Ascending aorta (tissue), 2 donors: ENCODE measurements around the gene DYSF. TPM values are rescaled to one million over a fixed set of nuclear protein-coding genes. Genes with fewer than 3 reads are reported as not detected.

Experiments
- DNase-seq, 2 donors: peaks; one replicate each; pipeline ENCODE4 v3.0.0-alpha.2; 2019; ENCODE audit warnings: low spot score in 2 of 2
- H3K27ac ChIP-seq, 2 donors: fragments of 200-600 bp; sonication (generic); one replicate each; pipeline ENCODE4 v1.5.1; 2016 to 2017; ENCODE audit warnings: mild to moderate bottlenecking in 1 of 2
- H3K27me3 ChIP-seq: fragments of 200-600 bp; sonication (generic); one replicate; pipeline ENCODE4 v1.5.1; 2017
- H3K36me3 ChIP-seq, 2 donors: fragments of 200-600 bp; sonication (generic); one replicate each; pipeline ENCODE4 v1.5.1; 2016
- H3K4me1 ChIP-seq, 2 donors: fragments of 200-600 bp; sonication (generic); one replicate each; pipeline ENCODE4 v1.5.1; 2016 to 2017; ENCODE audit warnings: mild to moderate bottlenecking in 1 of 2
- H3K4me3 ChIP-seq, 2 donors: fragments of 200-600 bp; sonication (generic); one replicate each; pipeline ENCODE4 v1.5.1; 2016 to 2017; ENCODE audit warnings: mild to moderate bottlenecking in 1 of 2
- H3K9me3 ChIP-seq, 2 donors: fragments of 200-600 bp; sonication (generic); one replicate each; pipeline ENCODE4 v1.5.1; 2016
- intact Hi-C: fragments of 100-400 bp; cut with DNase I; formaldehyde crosslinking; loops from one replicate; pipeline ENCODE4 v1.15.1; 2023
- total RNA-seq: library from RNA; depleted of rRNA; stranded (reverse); fragments of >200 nt; gene quantifications from one replicate; pipeline ENCODE4 v1.1.0, GENCODE V29; 2016
- TF ChIP-seq, protein P1 (sequence below), 3 experiments: fragments of 200-600 bp in 2 of 3; fragments of 450-650 bp in 1 of 3; sonication (generic) in 2 of 3; IDR thresholded peaks; one replicate each; pipeline ENCODE4 v1.5.1; 2016 to 2019; ENCODE audit warnings: antibody characterized with exemption in 3 of 3, mild to moderate bottlenecking in 1 of 3, moderate library complexity in 1 of 3

DYSF gene
- total RNA-seq, 1 donor from 2014 or later, result 58.3 TPM

- Histone ChIP-seq H3K36me3 (no peaks in the 10 kb centered on the region), H3K9me3 (no peaks in the 10 kb centered on the region), H3K27ac (peak overlapping the region; percentile 86 to 89), H3K4me3 (no peak overlapping the region), H3K4me1 (peaks cover 0 to 22% of the 10 kb centered on the region in 2 donors), H3K27me3 (no peaks in the 10 kb centered on the region)
- intact Hi-C loops, result loop anchor here (5.0 kb wide), 2 partner anchors 98 to 263 kb away; no protein-coding TSS in a partner anchor
- TF ChIP-seq, protein P1, sequence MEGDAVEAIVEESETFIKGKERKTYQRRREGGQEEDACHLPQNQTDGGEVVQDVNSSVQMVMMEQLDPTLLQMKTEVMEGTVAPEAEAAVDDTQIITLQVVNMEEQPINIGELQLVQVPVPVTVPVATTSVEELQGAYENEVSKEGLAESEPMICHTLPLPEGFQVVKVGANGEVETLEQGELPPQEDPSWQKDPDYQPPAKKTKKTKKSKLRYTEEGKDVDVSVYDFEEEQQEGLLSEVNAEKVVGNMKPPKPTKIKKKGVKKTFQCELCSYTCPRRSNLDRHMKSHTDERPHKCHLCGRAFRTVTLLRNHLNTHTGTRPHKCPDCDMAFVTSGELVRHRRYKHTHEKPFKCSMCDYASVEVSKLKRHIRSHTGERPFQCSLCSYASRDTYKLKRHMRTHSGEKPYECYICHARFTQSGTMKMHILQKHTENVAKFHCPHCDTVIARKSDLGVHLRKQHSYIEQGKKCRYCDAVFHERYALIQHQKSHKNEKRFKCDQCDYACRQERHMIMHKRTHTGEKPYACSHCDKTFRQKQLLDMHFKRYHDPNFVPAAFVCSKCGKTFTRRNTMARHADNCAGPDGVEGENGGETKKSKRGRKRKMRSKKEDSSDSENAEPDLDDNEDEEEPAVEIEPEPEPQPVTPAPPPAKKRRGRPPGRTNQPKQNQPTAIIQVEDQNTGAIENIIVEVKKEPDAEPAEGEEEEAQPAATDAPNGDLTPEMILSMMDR (IDR thresholded peaks at IDR 0.05), result no peak
- DNase-seq, result peak in 1 of 2 donors; percentile 61
Observed at GRCh38 chr2:71619230-71619741, 165.9 kb downstream of the DYSF start.

DNA sequence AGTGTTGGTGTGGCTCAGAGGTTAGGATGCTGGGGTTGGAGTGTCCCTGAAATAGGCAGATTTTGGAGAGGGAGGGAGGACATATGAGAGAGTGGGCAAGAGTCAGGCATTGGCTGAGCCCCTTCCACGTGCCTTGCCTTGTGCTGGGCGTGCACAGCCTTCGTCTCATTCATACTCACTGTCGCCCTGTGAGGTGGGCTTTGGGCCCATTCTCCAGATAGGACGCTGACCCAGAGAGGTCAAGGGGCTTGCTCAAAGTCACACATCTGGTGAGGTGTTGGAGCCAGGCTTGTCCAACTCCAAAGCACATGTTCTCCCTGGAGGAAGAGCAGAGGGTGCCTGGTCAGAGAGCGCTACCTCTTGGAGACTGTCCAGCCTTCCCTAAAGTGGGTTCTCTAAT is 166.8 kb downstream of the DYSF start:
- TF ChIP-seq, protein P1 (IDR thresholded peaks at IDR 0.05), result no peak
- Histone ChIP-seq H3K4me1 (peaks cover 0 to 14% of the 10 kb centered on the region in 2 donors), H3K4me3 (no peak overlapping the region), H3K9me3 (no peaks in the 10 kb centered on the region), H3K27me3 (no peaks in the 10 kb centered on the region), H3K36me3 (no peaks in the 10 kb centered on the region), H3K27ac (no peak overlapping the region)
- intact Hi-C loops, result no loop called here
- DNase-seq, result peak in 1 of 2 donors; percentile 56

DNA sequence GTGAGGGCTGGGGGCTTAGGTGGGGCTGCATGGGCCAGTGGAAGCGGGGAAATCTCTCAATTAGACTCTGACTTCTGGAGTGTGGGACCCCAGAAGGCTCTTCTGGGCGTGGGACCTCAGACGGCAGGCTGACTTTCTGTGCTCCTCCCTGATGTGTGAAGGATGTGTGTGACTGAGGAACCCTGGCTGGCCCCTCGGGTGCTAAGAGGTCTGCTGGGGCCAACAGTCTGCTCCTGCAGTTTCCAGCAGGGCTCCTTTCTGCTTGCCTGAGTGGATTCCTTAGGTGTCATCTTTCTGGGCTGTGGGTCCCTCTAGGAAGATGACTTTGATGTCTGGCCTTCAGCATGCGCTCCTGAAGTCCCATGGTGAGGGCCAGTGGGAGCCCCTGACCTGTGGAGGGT is 167.5 kb downstream of the DYSF start:
- H3K9me3 ChIP-seq, result no peaks in the 10 kb centered on the region
- H3K27me3 ChIP-seq, result no peaks in the 10 kb centered on the region
- intact Hi-C loops, result no loop called here
- H3K27ac ChIP-seq, result no peak overlapping the region
- peaks cover 0 to 11% of the 10 kb centered on the region in 2 donors for H3K4me1 ChIP-seq
- TF ChIP-seq, protein P1 (IDR thresholded peaks at IDR 0.05), result no peak
- H3K4me3 ChIP-seq, result no peak overlapping the region
- DNase-seq, result peak in 1 of 2 donors; percentile 52
- H3K36me3 ChIP-seq, result no peaks in the 10 kb centered on the region

DNA sequence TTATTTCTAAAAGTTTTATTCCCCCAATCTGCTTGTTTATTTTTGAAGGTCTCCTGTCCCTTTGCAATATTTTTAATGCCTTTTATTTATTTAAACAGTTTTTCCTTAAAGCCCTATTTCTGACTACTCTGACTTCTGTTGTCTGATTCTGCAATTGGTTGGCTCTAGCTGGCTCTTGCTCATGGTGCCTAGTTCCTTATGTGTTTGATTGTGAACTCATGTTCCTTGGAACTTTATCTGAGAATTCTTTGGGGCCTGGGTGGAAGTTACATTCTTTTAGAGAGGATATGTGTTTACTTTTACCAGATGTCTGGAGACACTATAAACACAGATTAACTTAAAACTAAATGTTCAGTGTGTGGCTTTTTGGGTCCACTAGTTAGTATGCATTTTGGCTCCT is 175.9 kb downstream of the DYSF start:
- Histone ChIP-seq H3K27me3 (no peaks in the 10 kb centered on the region), H3K4me1 (no peaks in the 10 kb centered on the region), H3K27ac (no peak overlapping the region), H3K4me3 (no peak overlapping the region), H3K9me3 (no peaks in the 10 kb centered on the region), H3K36me3 (no peaks in the 10 kb centered on the region)
- intact Hi-C loops, result no loop called here
- DNase-seq, result no peak
- TF ChIP-seq, protein P1 (IDR thresholded peaks at IDR 0.05), result no peak

- Histone ChIP-seq H3K4me3 (no peak overlapping the region), H3K36me3 (no peaks in the 10 kb centered on the region), H3K27ac (no peak overlapping the region), H3K27me3 (no peaks in the 10 kb centered on the region), H3K4me1 (no peaks in the 10 kb centered on the region), H3K9me3 (no peaks in the 10 kb centered on the region)
- intact Hi-C loops, result no loop called here
- no peak for DNase-seq
- TF ChIP-seq, protein P1 (IDR thresholded peaks at IDR 0.05), result no peak
Observed at GRCh38 chr2:71629771-71630453, 176.6 kb downstream of the DYSF start.
